GM12875 (cell line): ENCODE data around the gene PTPRD.

Source experiments
- H3K4me3 ChIP-seq: one replicate; pipeline ENCODE4 v1.5.1; 2011; ENCODE audit warnings: low read depth, low read length, control low read depth
- TF ChIP-seq, protein P1 (sequence below): IDR thresholded peaks from 2 replicates; pipeline ENCODE4 v1.5.1; 2011; ENCODE audit warnings: low read depth, mild to moderate bottlenecking, control low read depth, inconsistent platforms, low read length, moderate library complexity, borderline replicate concordance; ENCODE audit not compliant: insufficient read depth

PTPRD gene

DNA sequence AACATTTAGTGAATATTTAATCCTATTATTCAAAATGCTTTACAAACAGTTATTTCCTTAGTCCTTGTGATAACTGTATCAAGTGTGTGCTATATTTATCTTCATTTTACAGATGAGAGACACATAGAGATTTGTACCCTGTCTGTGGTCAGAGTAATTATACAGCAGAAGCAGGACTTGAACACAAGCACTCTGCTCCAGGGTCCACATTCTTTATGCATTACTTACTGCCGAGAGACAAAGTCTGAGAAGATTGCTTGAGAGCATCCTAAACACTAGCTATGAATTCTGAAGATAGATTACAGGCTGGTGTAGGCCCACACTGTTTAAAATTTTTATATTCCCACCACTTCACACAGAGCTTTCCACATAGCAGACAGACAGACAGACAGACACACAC lies 1887.2 kb downstream of the PTPRD start:
- no peak overlapping the region for H3K4me3 ChIP-seq
- TF ChIP-seq, protein P1, sequence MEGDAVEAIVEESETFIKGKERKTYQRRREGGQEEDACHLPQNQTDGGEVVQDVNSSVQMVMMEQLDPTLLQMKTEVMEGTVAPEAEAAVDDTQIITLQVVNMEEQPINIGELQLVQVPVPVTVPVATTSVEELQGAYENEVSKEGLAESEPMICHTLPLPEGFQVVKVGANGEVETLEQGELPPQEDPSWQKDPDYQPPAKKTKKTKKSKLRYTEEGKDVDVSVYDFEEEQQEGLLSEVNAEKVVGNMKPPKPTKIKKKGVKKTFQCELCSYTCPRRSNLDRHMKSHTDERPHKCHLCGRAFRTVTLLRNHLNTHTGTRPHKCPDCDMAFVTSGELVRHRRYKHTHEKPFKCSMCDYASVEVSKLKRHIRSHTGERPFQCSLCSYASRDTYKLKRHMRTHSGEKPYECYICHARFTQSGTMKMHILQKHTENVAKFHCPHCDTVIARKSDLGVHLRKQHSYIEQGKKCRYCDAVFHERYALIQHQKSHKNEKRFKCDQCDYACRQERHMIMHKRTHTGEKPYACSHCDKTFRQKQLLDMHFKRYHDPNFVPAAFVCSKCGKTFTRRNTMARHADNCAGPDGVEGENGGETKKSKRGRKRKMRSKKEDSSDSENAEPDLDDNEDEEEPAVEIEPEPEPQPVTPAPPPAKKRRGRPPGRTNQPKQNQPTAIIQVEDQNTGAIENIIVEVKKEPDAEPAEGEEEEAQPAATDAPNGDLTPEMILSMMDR, result no peak

DNA sequence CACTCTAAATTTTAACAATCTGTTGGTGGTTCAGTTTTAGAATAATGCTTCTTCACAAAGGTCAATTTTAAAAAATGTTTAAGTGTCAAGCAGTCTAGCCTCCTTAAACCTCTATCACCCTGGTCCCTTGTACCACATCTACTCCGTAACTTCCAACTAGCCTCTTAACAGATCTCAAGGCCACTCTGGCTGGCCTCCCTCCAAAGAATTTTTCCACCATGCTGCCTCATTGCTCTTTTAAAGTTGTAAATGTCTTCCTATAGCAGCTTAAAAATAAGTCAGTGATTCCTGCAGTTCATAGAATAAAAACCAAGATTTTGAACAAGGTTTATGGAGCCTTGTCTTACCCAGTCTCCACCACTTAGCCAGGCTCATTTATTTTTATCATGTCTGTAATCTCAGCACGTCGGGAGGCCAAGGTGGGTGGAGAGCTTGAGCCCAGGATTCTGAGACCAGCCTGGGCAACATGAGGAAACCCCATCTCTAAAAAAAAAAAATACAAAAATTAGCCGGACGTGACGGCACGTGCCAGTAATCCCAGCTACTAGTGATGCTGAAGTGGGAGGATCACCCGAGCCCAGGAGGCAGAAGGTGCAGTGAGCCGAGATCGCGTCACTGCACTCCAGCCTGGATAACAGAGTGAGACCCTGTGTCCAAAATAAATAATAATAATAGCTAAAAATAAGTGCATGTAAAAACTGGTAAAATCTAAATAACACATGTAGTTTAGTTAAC lies 1888.4 kb downstream of the PTPRD start:
- H3K4me3 ChIP-seq, result no peak overlapping the region
- TF ChIP-seq, protein P1, result no peak

DNA sequence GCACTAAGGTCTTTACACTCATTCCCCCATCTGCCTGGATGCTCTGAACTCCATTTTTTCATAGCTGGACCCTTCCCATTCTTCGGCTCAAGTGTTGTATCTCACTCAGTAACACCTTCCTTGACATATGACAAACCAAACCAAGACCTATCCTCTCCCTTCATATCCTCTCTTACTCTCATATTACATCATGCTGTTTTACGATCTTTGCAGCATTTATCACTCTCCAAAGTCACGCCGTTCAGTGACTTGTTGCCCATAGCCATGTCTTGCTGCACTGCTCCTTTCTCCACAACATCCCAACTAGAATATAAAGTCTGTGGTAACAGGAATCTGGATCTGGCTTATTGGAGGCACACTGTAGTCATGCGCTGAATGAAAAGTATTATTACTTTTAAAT lies 1889.6 kb downstream of the PTPRD start:
- no peak overlapping the region for H3K4me3 ChIP-seq
- TF ChIP-seq, protein P1, result no peak

DNA sequence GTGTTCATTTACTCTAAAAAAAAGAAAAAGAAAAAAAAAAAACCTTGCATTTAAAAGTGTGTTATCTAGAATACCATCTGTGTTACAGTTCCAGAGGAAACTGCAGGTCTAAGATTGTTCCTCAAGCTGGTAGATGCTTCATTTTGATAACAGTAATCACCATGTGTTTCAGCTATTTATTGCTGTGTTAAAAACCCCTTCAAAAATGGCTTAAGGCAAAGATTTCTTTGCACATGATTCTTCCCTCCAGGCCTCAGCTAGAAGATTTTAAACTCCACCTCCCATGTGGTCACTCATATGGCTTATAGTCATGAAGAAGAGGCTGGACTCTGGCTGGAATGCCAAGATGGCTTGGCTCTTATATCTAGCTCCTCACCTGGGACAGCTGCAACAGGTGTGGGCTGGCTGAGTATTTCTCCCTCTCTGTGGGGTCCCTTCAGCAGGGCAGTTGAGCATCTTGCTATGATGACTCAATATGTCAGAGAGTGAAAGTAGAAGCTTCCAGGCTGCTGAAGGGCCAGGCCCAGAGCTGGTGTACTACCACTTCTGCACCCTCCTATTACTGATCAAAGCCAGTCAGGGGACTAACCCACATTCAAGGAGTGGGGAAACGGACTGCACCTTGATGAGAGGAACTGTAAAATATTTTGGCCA lies 1892.8 kb downstream of the PTPRD start:
- TF ChIP-seq, protein P1, result no peak
- H3K4me3 ChIP-seq, result no peak overlapping the region

DNA sequence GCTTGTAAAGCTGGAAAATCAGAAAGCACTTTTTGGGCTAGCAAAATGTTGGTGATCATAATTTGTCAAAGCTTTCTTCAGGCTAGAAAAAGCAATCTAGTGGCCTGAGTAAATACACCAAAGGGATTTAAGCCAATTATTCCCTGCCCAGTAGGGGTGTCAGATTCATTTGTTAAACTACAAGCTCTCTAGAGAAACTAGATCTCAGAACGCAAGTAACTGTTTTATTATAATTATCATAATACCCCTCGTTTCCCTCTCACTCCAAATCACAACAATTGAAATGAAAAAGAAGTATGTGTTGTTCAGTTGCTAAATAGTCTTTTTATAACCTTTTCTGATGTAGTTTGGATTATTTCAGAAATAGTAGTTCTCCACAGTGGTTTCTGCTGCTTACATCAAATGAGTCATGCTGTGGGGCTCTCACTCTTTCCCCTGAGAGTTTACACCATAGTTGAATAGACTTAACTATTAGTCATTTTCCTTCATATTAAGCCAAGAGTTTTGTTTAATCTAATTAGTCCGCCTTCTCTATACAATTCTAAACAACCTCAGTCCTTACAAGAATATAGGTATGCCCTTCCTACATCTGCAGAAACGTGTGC lies 1894.6 kb downstream of the PTPRD start:
- TF ChIP-seq, protein P1, result no peak
- H3K4me3 ChIP-seq, result no peak overlapping the region

DNA sequence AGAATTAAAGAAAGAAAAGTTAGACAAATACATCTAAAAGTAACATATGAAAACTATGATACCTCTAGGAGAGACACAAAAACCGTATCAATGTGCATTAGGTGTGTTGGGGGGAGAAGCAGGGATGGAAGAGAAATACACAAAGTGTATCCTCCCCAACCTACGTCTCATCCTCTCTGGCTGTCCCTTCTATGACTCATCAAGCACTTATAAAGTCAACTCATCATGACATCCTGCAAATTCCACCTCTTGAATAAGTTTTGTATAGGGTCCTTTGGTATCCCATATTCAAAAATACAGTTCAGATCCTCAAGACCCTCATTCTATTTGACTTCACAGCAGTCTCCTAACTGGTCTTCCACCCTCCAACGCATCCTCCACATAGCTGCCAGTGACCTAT lies 1895.7 kb downstream of the PTPRD start:
- H3K4me3 ChIP-seq, result no peak overlapping the region
- TF ChIP-seq, protein P1, result no peak

DNA sequence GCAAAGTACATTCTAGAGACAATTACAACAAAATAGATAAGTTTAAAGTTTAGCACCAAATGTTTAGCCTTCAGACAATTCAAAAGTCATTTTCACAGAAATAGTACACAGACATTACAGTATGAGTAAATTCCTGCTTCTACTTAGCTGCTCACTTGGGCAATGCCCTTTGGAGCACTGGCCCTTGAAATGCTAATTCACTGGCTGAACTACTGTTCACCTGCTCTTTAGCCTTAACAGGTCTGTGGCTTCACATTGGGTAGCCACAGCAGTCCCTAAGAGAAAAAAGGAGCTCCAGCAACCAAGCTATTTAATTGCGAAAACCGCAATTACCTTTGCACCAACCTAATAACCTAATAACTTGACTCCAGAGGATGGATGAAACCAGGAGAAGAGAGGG lies 1897.0 kb downstream of the PTPRD start:
- no peak overlapping the region for H3K4me3 ChIP-seq
- TF ChIP-seq, protein P1, result no peak
